Endothelial cell of umbilical vein (primary cell): Measurements from ENCODE around the gene KLHL21. TPM values are rescaled to one million over a fixed set of nuclear protein-coding genes. Genes with fewer than 3 reads are reported as not detected.

Source experiments
- BruUV-seq: library from RNA; stranded (reverse); fragments of 400-500 nt; replicated peaks from 2 replicates; lab custom pipeline; 2021; lab: Mats Ljungman, UMichigan
- CTCF ChIA-PET: fragments of 300-600, 350-600 bp; sonication (Branson Sonifier 250); formaldehyde crosslinking; loops from one replicate; lab custom pipeline; 2021; ENCODE audit warnings: antibody characterized with exemption, inconsistent platforms; lab: Charles Lee
- POLR2A ChIA-PET: fragments of 300-600, 350-600 bp; sonication (Branson Sonifier 250); formaldehyde crosslinking; loops from one replicate; lab custom pipeline; 2021; ENCODE audit warnings: antibody characterized with exemption, inconsistent platforms; lab: Charles Lee
- DNase-seq: peaks from one replicate; pipeline ENCODE4 v3.0.0-alpha.2; 2011; ENCODE audit warnings: low read depth, low spot score
- FAIRE-seq: peaks from 2 replicates; lab custom pipeline; 2011; peaks lifted over from hg19 to GRCh38; lab: Jason Lieb, UNC
- H2AFZ ChIP-seq: 2 replicates; pipeline ENCODE4 v1.6.0; 2012; ENCODE audit warnings: low read depth, low read length, control low read depth, inconsistent platforms
- H3K27ac ChIP-seq: 2 replicates; pipeline ENCODE4 v1.5.1; 2011; ENCODE audit warnings: low read depth, mild to moderate bottlenecking, control low read depth, low read length, moderate library complexity; ENCODE audit not compliant: insufficient read depth
- H3K27me3 ChIP-seq, 2 experiments: 2 replicates each; pipeline versions ENCODE4 v1.6.0 to v1.6.1; 2011; ENCODE audit warnings: low read length in 2 of 2, mixed read lengths in 1 of 2; ENCODE audit not compliant: control insufficient read depth in 2 of 2, insufficient read depth in 2 of 2
- H3K36me3 ChIP-seq, 2 experiments: 2 replicates in 1 of 2; 3 replicates in 1 of 2; pipeline ENCODE4 v1.5.1; 2011; ENCODE audit warnings: low read length in 2 of 2, mild to moderate bottlenecking in 1 of 2, moderate library complexity in 1 of 2; ENCODE audit not compliant: control insufficient read depth in 2 of 2, insufficient read depth in 2 of 2; ENCODE audit errors: extremely low read depth in 1 of 2
- H3K4me1 ChIP-seq: 3 replicates; pipeline ENCODE4 v1.5.1; 2011; ENCODE audit warnings: mild to moderate bottlenecking, low read length; ENCODE audit not compliant: control insufficient read depth, insufficient read depth; ENCODE audit errors: extremely low read depth
- H3K4me2 ChIP-seq: 2 replicates; pipeline ENCODE4 v1.6.1; 2011; ENCODE audit warnings: low read length, control low read depth, mixed read lengths; ENCODE audit not compliant: insufficient read depth
- H3K4me3 ChIP-seq, 3 experiments: fragments of 200-600 bp in 1 of 3; sonication (generic), shearing (Covaris generic) in 1 of 3; replicated peaks in 1 of 3; 2 replicates each; pipeline ENCODE4 v1.5.1; 2011 to 2016; ENCODE audit warnings: control low read depth in 3 of 3, low read length in 3 of 3, mild to moderate bottlenecking in 2 of 3, inconsistent platforms in 1 of 3, low read depth in 1 of 3, moderate library complexity in 1 of 3; ENCODE audit not compliant: insufficient read depth in 1 of 3
- H3K79me2 ChIP-seq: 2 replicates; pipeline ENCODE4 v1.6.0; 2012; ENCODE audit warnings: low read length, inconsistent platforms; ENCODE audit not compliant: control insufficient read depth, insufficient read depth
- H3K9ac ChIP-seq: replicated peaks from 2 replicates; pipeline ENCODE3; 2011; ENCODE audit warnings: low read length, control low read depth; ENCODE audit not compliant: insufficient read depth; ENCODE audit errors: extremely low read depth
- H3K9me1 ChIP-seq: replicated peaks from 3 replicates; pipeline ENCODE4 v1.6.0; 2011; ENCODE audit warnings: mild to moderate bottlenecking, low read length; ENCODE audit not compliant: control insufficient read depth, insufficient read depth; ENCODE audit errors: extremely low read depth
- H3K9me3 ChIP-seq: replicated peaks from 2 replicates; pipeline ENCODE4 v1.5.1; 2012; ENCODE audit warnings: low read length, inconsistent platforms; ENCODE audit not compliant: control insufficient read depth, insufficient read depth
- H4K20me1 ChIP-seq: replicated peaks from 2 replicates; pipeline ENCODE3; 2011; ENCODE audit warnings: mild to moderate bottlenecking, low read length; ENCODE audit not compliant: control insufficient read depth, insufficient read depth; ENCODE audit errors: extremely low read depth
- EZH2 ChIP-seq: IDR thresholded peaks from 2 replicates; pipeline ENCODE4 v1.6.1; 2012; ENCODE audit warnings: borderline replicate concordance, low read depth, mild to moderate bottlenecking, moderate library complexity, low read length, inconsistent platforms; ENCODE audit not compliant: severe bottlenecking
- FOS ChIP-seq: IDR thresholded peaks from 2 replicates; pipeline ENCODE4 v1.6.1; 2011; ENCODE audit warnings: mild to moderate bottlenecking, low read length, moderate library complexity, borderline replicate concordance; ENCODE audit not compliant: insufficient read depth
- JUN ChIP-seq: IDR thresholded peaks from 2 replicates; pipeline ENCODE4 v1.6.1; 2011; ENCODE audit warnings: borderline replicate concordance, low read depth; ENCODE audit not compliant: insufficient read length, insufficient read depth
- POLR2AphosphoS5 ChIP-seq: IDR thresholded peaks from 2 replicates; pipeline ENCODE4 v1.6.1; 2012; ENCODE audit warnings: low read depth, mild to moderate bottlenecking, control low read depth, low read length, moderate library complexity; ENCODE audit not compliant: insufficient read depth
- dilution Hi-C: fragments of 300-500 bp; cut with MboI; formaldehyde crosslinking; loops from one replicate; pipeline ENCODE4 v1.15.0; 2019; ENCODE audit warnings: low sequenced_read_pairs; ENCODE audit not compliant: extremely low pct_ligation_motif_present
- intact Hi-C: fragments of 100-400 bp; cut with micrococcal nuclease; formaldehyde crosslinking; loops from one replicate; pipeline ENCODE4 v1.10.0; 2022
- polyA plus RNA-seq, 4 experiments: library from polyadenylated mRNA; depleted of rRNA in 3 of 4; stranded (reverse) in 3 of 4; unstranded in 1 of 4; fragments of >200 nt; gene quantifications; 2 replicates each; pipeline versions ENCODE4 v1.2.1 to v1.2.3, GENCODE V29; 2011 to 2012; ENCODE audit warnings: missing spikeins in 1 of 4
- small RNA-seq: library from RNA; depleted of rRNA; stranded (forward); fragments of <200 nt; gene quantifications from one replicate; pipeline ENCODE3, GENCODE V24; 2012; ENCODE audit warnings: low replicate concordance, low read depth; ENCODE audit not compliant: insufficient read depth, insufficient read length
- total RNA-seq: library from RNA; stranded (reverse); gene quantifications from 2 replicates; pipeline ENCODE4 v1.2.3, GENCODE V29; 2021

The KLHL21 gene
- total and polyA plus RNA-seq, 2 donors (not counting 3 experiments of a cell fraction or from before 2014, with no cell fraction given) = 18.0 to 22.4 TPM

GRCh38 chr1:6544831-6545230, 57.8 kb downstream of the KLHL21 start:
- Histone ChIP-seq H4K20me1 (no peaks in the 10 kb centered on the region), H3K27ac (peak overlapping the region; percentile 83), H3K4me3 (peak overlapping the region in 1 of 3 experiments; percentile 29), H3K9me3 (no peaks in the 10 kb centered on the region), H3K36me3 (peaks cover 0 to 15% of the 10 kb centered on the region in 2 experiments), H3K27me3 (no peaks in the 10 kb centered on the region), H3K4me2 (peak overlapping the region; percentile 80), H3K4me1 (peaks cover 35% of the 10 kb centered on the region), H3K79me2 (peaks cover 4% of the 10 kb centered on the region), H2AFZ (no peak overlapping the region), H3K9me1 (no peaks in the 10 kb centered on the region), H3K9ac (peak overlapping the region; percentile 64)
- dilution Hi-C loops (no loop called here), intact Hi-C loops (loop anchor here (1.0 to 2.0 kb wide), 2 partner anchors 54 to 58 kb away; partner anchors contain the start of genes KLHL21 and PLEKHG5)
- ChIA-PET CTCF (interaction anchor here (1.6 kb wide), 1 partner anchor 102 kb away, joined by 4 read pairs; no protein-coding TSS in a partner anchor), POLR2A (no interaction called here)
- BruUV-seq = no TSS peak
- FAIRE-seq = peak; percentile 93
- TF ChIP-seq JUN = peak; percentile 97
- no peak for TF ChIP-seq EZH2
- TF ChIP-seq FOS = peak; percentile 98
- peak; percentile 83 for TF ChIP-seq POLR2AphosphoS5
- peak; percentile 83 for DNase-seq

Small RNA genes lying within 50 kb of the gene (small RNA-seq; reads per million reads assigned to genes)
- not detected for gene RNU6-731P

Other genes starting within 250 kb of the KLHL21 start
- 69.4 and 76.5 TPM in 2 replicates for gene ACOT7, start 209.1 kb downstream of the KLHL21 start, total RNA-seq
- gene ACOT7, start 209.1 kb downstream of the KLHL21 start, polyA plus RNA-seq = 104 and 105 TPM in 2 replicates
- gene HES2, start 182.9 kb downstream of the KLHL21 start, total RNA-seq = 9.4 and 13.3 TPM in 2 replicates
- gene HES2, start 182.9 kb downstream of the KLHL21 start, polyA plus RNA-seq = 3.6 and 3.7 TPM in 2 replicates
- gene ESPN, start 178.1 kb downstream of the KLHL21 start, total RNA-seq = 0.71 and 2.2 TPM in 2 replicates
- gene ESPN, start 178.1 kb downstream of the KLHL21 start, polyA plus RNA-seq = 0.46 and 0.54 TPM in 2 replicates
- gene TNFRSF25, start 136.7 kb downstream of the KLHL21 start, total RNA-seq = 33.9 and 48.7 TPM in 2 replicates
- 38.8 and 52.9 TPM in 2 replicates for gene TNFRSF25, start 136.7 kb downstream of the KLHL21 start, polyA plus RNA-seq
- gene PLEKHG5, start 111.2 kb downstream of the KLHL21 start, total RNA-seq = 56.9 and 68.3 TPM in 2 replicates
- 30.6 and 40.8 TPM in 2 replicates for gene PLEKHG5, start 111.2 kb downstream of the KLHL21 start, polyA plus RNA-seq
- gene NOL9, start 48.4 kb downstream of the KLHL21 start, total RNA-seq = 39.7 and 42.9 TPM in 2 replicates
- 14.1 TPM in 2 replicates for gene NOL9, start 48.4 kb downstream of the KLHL21 start, polyA plus RNA-seq
- gene TAS1R1, start 47.6 kb downstream of the KLHL21 start, total RNA-seq = not detected in 2 replicates
- not detected in 2 replicates for gene TAS1R1, start 47.6 kb downstream of the KLHL21 start, polyA plus RNA-seq
- gene ZBTB48, start 22.9 kb downstream of the KLHL21 start, total RNA-seq = 25.1 and 29.2 TPM in 2 replicates
- 20.9 and 29.0 TPM in 2 replicates for gene ZBTB48, start 22.9 kb downstream of the KLHL21 start, polyA plus RNA-seq
- 17.8 and 18.6 TPM in 2 replicates for gene PHF13, start 10.9 kb upstream of the KLHL21 start, total RNA-seq
- 5.6 and 5.7 TPM in 2 replicates for gene PHF13, start 10.9 kb upstream of the KLHL21 start, polyA plus RNA-seq
- 15.2 and 16.7 TPM in 2 replicates for gene THAP3, start 22.0 kb upstream of the KLHL21 start, total RNA-seq
- 11.3 and 13.5 TPM in 2 replicates for gene THAP3, start 22.0 kb upstream of the KLHL21 start, polyA plus RNA-seq
- gene DNAJC11, start 98.9 kb upstream of the KLHL21 start, total RNA-seq = 64.3 and 65.9 TPM in 2 replicates
- 30.2 and 31.1 TPM in 2 replicates for gene DNAJC11, start 98.9 kb upstream of the KLHL21 start, polyA plus RNA-seq
- 88.1 and 92.7 TPM in 2 replicates for gene CAMTA1, start 182.6 kb upstream of the KLHL21 start, total RNA-seq
- gene CAMTA1, start 182.6 kb upstream of the KLHL21 start, polyA plus RNA-seq = 36.4 and 50.8 TPM in 2 replicates